Endothelial cell of umbilical vein (primary cell): ENCODE results near the gene RDH14. TPM values are rescaled to one million over a fixed set of nuclear protein-coding genes. Genes with fewer than 3 reads are reported as not detected.

ENCODE experiments used
- BruUV-seq: library from RNA; stranded (reverse); fragments of 400-500 nt; replicated peaks from 2 replicates; lab custom pipeline; 2021; lab: Mats Ljungman, UMichigan
- CTCF ChIA-PET: fragments of 300-600, 350-600 bp; sonication (Branson Sonifier 250); formaldehyde crosslinking; loops from one replicate; lab custom pipeline; 2021; ENCODE audit warnings: antibody characterized with exemption, inconsistent platforms; lab: Charles Lee
- POLR2A ChIA-PET: fragments of 300-600, 350-600 bp; sonication (Branson Sonifier 250); formaldehyde crosslinking; loops from one replicate; lab custom pipeline; 2021; ENCODE audit warnings: antibody characterized with exemption, inconsistent platforms; lab: Charles Lee
- DNase-seq: peaks from one replicate; pipeline ENCODE4 v3.0.0-alpha.2; 2011; ENCODE audit warnings: low read depth, low spot score
- FAIRE-seq: peaks from 2 replicates; lab custom pipeline; 2011; peaks lifted over from hg19 to GRCh38; lab: Jason Lieb, UNC
- H2AFZ ChIP-seq: 2 replicates; pipeline ENCODE4 v1.6.0; 2012; ENCODE audit warnings: low read depth, low read length, control low read depth, inconsistent platforms
- H3K27ac ChIP-seq: 2 replicates; pipeline ENCODE4 v1.5.1; 2011; ENCODE audit warnings: low read depth, mild to moderate bottlenecking, control low read depth, low read length, moderate library complexity; ENCODE audit not compliant: insufficient read depth
- H3K27me3 ChIP-seq, 2 experiments: 2 replicates each; pipeline versions ENCODE4 v1.6.0 to v1.6.1; 2011; ENCODE audit warnings: low read length in 2 of 2, mixed read lengths in 1 of 2; ENCODE audit not compliant: control insufficient read depth in 2 of 2, insufficient read depth in 2 of 2
- H3K36me3 ChIP-seq, 2 experiments: 2 replicates in 1 of 2; 3 replicates in 1 of 2; pipeline ENCODE4 v1.5.1; 2011; ENCODE audit warnings: low read length in 2 of 2, mild to moderate bottlenecking in 1 of 2, moderate library complexity in 1 of 2; ENCODE audit not compliant: control insufficient read depth in 2 of 2, insufficient read depth in 2 of 2; ENCODE audit errors: extremely low read depth in 1 of 2
- H3K4me1 ChIP-seq: 3 replicates; pipeline ENCODE4 v1.5.1; 2011; ENCODE audit warnings: mild to moderate bottlenecking, low read length; ENCODE audit not compliant: control insufficient read depth, insufficient read depth; ENCODE audit errors: extremely low read depth
- H3K4me2 ChIP-seq: 2 replicates; pipeline ENCODE4 v1.6.1; 2011; ENCODE audit warnings: low read length, control low read depth, mixed read lengths; ENCODE audit not compliant: insufficient read depth
- H3K4me3 ChIP-seq, 3 experiments: fragments of 200-600 bp in 1 of 3; sonication (generic), shearing (Covaris generic) in 1 of 3; replicated peaks in 1 of 3; 2 replicates each; pipeline ENCODE4 v1.5.1; 2011 to 2016; ENCODE audit warnings: control low read depth in 3 of 3, low read length in 3 of 3, mild to moderate bottlenecking in 2 of 3, inconsistent platforms in 1 of 3, low read depth in 1 of 3, moderate library complexity in 1 of 3; ENCODE audit not compliant: insufficient read depth in 1 of 3
- H3K79me2 ChIP-seq: 2 replicates; pipeline ENCODE4 v1.6.0; 2012; ENCODE audit warnings: low read length, inconsistent platforms; ENCODE audit not compliant: control insufficient read depth, insufficient read depth
- H3K9ac ChIP-seq: replicated peaks from 2 replicates; pipeline ENCODE3; 2011; ENCODE audit warnings: low read length, control low read depth; ENCODE audit not compliant: insufficient read depth; ENCODE audit errors: extremely low read depth
- H3K9me1 ChIP-seq: replicated peaks from 3 replicates; pipeline ENCODE4 v1.6.0; 2011; ENCODE audit warnings: mild to moderate bottlenecking, low read length; ENCODE audit not compliant: control insufficient read depth, insufficient read depth; ENCODE audit errors: extremely low read depth
- H3K9me3 ChIP-seq: replicated peaks from 2 replicates; pipeline ENCODE4 v1.5.1; 2012; ENCODE audit warnings: low read length, inconsistent platforms; ENCODE audit not compliant: control insufficient read depth, insufficient read depth
- H4K20me1 ChIP-seq: replicated peaks from 2 replicates; pipeline ENCODE3; 2011; ENCODE audit warnings: mild to moderate bottlenecking, low read length; ENCODE audit not compliant: control insufficient read depth, insufficient read depth; ENCODE audit errors: extremely low read depth
- EZH2 ChIP-seq: IDR thresholded peaks from 2 replicates; pipeline ENCODE4 v1.6.1; 2012; ENCODE audit warnings: borderline replicate concordance, low read depth, mild to moderate bottlenecking, moderate library complexity, low read length, inconsistent platforms; ENCODE audit not compliant: severe bottlenecking
- FOS ChIP-seq: IDR thresholded peaks from 2 replicates; pipeline ENCODE4 v1.6.1; 2011; ENCODE audit warnings: mild to moderate bottlenecking, low read length, moderate library complexity, borderline replicate concordance; ENCODE audit not compliant: insufficient read depth
- GATA2 ChIP-seq: IDR thresholded peaks from 2 replicates; pipeline ENCODE4 v1.7.0; 2011; ENCODE audit warnings: low read depth, mild to moderate bottlenecking, moderate library complexity, mixed read lengths, low read length; ENCODE audit not compliant: insufficient read length, insufficient read depth
- JUN ChIP-seq: IDR thresholded peaks from 2 replicates; pipeline ENCODE4 v1.6.1; 2011; ENCODE audit warnings: borderline replicate concordance, low read depth; ENCODE audit not compliant: insufficient read length, insufficient read depth
- MYC ChIP-seq: IDR thresholded peaks from one replicate; pipeline ENCODE4 v1.6.1; 2011; ENCODE audit warnings: mild to moderate bottlenecking, low read depth, low read length
- POLR2A ChIP-seq: IDR thresholded peaks from 2 replicates; pipeline ENCODE4 v1.6.1; 2012; ENCODE audit warnings: low read depth, mild to moderate bottlenecking, control low read depth, low read length
- POLR2AphosphoS5 ChIP-seq: IDR thresholded peaks from 2 replicates; pipeline ENCODE4 v1.6.1; 2012; ENCODE audit warnings: low read depth, mild to moderate bottlenecking, control low read depth, low read length, moderate library complexity; ENCODE audit not compliant: insufficient read depth
- dilution Hi-C: fragments of 300-500 bp; cut with MboI; formaldehyde crosslinking; loops from one replicate; pipeline ENCODE4 v1.15.0; 2019; ENCODE audit warnings: low sequenced_read_pairs; ENCODE audit not compliant: extremely low pct_ligation_motif_present
- intact Hi-C: fragments of 100-400 bp; cut with micrococcal nuclease; formaldehyde crosslinking; loops from one replicate; pipeline ENCODE4 v1.10.0; 2022
- polyA plus RNA-seq, 4 experiments: library from polyadenylated mRNA; depleted of rRNA in 3 of 4; stranded (reverse) in 3 of 4; unstranded in 1 of 4; fragments of >200 nt; gene quantifications; 2 replicates each; pipeline versions ENCODE4 v1.2.1 to v1.2.3, GENCODE V29; 2011 to 2012; ENCODE audit warnings: missing spikeins in 1 of 4
- total RNA-seq: library from RNA; stranded (reverse); gene quantifications from 2 replicates; pipeline ENCODE4 v1.2.3, GENCODE V29; 2021
- TF ChIP-seq, protein P1 (sequence below), 2 donors: IDR thresholded peaks; 1 replicate in 1 of 2; 2 replicates in 1 of 2; pipeline ENCODE4 v1.5.1; 2011; ENCODE audit warnings: low read length in 2 of 2, mild to moderate bottlenecking in 2 of 2, moderate library complexity in 2 of 2, control low read depth in 1 of 2, inconsistent platforms in 1 of 2, low read depth in 1 of 2; ENCODE audit not compliant: insufficient read depth in 1 of 2; ENCODE audit errors: extremely low read depth in 1 of 2
- TF ChIP-seq, protein P2 (sequence below): IDR thresholded peaks from 2 replicates; pipeline ENCODE4 v1.6.1; 2011; ENCODE audit not compliant: insufficient read depth, insufficient read length

The RDH14 gene
- total and polyA plus RNA-seq, 2 donors (not counting 3 experiments of a cell fraction or from before 2014, with no cell fraction given) = 8.8 to 12.4 TPM

DNA sequence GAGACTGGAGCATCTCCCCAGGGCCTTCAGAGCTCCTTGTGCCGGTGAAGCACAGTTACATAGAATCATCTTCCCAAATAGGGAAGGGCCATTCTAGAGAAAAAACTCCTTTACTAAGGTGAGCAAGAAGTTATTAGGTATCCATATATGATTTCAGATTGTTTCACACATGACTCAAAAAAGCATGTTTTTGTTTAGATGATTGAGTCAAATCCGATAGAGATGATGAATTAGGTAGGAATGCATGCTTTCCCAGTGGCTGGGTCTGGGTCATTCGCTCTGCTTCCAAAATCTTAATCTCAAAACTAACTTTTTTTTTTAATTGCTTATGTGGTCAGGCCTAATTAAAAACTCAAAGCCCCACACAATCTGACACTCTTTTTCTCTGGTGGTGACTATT lies 25.1 kb upstream of the RDH14 start:
- Histone ChIP-seq H3K27me3 (no peaks in the 10 kb centered on the region), H3K27ac (no peak overlapping the region), H3K4me3 (no peak overlapping the region), H3K9ac (no peak overlapping the region), H3K9me3 (no peaks in the 10 kb centered on the region), H3K9me1 (no peaks in the 10 kb centered on the region), H2AFZ (no peak overlapping the region), H3K36me3 (no peaks in the 10 kb centered on the region), H3K4me1 (no peaks in the 10 kb centered on the region), H4K20me1 (no peaks in the 10 kb centered on the region), H3K4me2 (no peak overlapping the region), H3K79me2 (no peaks in the 10 kb centered on the region)
- DNase-seq (peak; percentile 43), FAIRE-seq (peak; percentile 4)
- dilution Hi-C loops (no loop called here), intact Hi-C loops (no loop called here)
- TF ChIP-seq POLR2A (no peak), FOS (no peak), GATA2 (peak; percentile 41)
- ChIA-PET POLR2A (no interaction called here), CTCF (interaction anchor here (1.2 kb wide), 1 partner anchor 15 kb away, joined by 3 read pairs; no protein-coding TSS in a partner anchor)
- no TSS peak for BruUV-seq

GRCh38 chr2:18584608-18584954 lies 24.1 kb upstream of the RDH14 start:
- Histone ChIP-seq H3K4me1 (no peaks in the 10 kb centered on the region), H4K20me1 (no peaks in the 10 kb centered on the region), H3K4me2 (no peak overlapping the region), H3K27ac (no peak overlapping the region), H3K4me3 (no peak overlapping the region), H2AFZ (no peak overlapping the region), H3K9ac (no peak overlapping the region), H3K36me3 (no peaks in the 10 kb centered on the region), H3K79me2 (no peaks in the 10 kb centered on the region), H3K9me1 (no peaks in the 10 kb centered on the region), H3K27me3 (no peaks in the 10 kb centered on the region), H3K9me3 (no peaks in the 10 kb centered on the region)
- dilution Hi-C loops (no loop called here), intact Hi-C loops (no loop called here)
- ChIA-PET CTCF (interaction anchor here (0.8 kb wide), 1 partner anchor 20 kb away, joined by 3 read pairs; no protein-coding TSS in a partner anchor), POLR2A (no interaction called here)
- DNase-seq (no peak), FAIRE-seq (no peak)
- no TSS peak for BruUV-seq
- TF ChIP-seq GATA2 = no peak
- TF ChIP-seq FOS = no peak
- TF ChIP-seq JUN = no peak
- TF ChIP-seq POLR2AphosphoS5 = no peak
- TF ChIP-seq, protein P1, sequence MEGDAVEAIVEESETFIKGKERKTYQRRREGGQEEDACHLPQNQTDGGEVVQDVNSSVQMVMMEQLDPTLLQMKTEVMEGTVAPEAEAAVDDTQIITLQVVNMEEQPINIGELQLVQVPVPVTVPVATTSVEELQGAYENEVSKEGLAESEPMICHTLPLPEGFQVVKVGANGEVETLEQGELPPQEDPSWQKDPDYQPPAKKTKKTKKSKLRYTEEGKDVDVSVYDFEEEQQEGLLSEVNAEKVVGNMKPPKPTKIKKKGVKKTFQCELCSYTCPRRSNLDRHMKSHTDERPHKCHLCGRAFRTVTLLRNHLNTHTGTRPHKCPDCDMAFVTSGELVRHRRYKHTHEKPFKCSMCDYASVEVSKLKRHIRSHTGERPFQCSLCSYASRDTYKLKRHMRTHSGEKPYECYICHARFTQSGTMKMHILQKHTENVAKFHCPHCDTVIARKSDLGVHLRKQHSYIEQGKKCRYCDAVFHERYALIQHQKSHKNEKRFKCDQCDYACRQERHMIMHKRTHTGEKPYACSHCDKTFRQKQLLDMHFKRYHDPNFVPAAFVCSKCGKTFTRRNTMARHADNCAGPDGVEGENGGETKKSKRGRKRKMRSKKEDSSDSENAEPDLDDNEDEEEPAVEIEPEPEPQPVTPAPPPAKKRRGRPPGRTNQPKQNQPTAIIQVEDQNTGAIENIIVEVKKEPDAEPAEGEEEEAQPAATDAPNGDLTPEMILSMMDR (IDR thresholded peaks at IDR 0.05; ENCODE audit: extremely low read depth in 1 of 2, insufficient read depth in 1 of 2, low read depth in 1 of 2, low read length in 2 of 2) = no peak
- no peak for TF ChIP-seq MYC
- TF ChIP-seq, protein P2, sequence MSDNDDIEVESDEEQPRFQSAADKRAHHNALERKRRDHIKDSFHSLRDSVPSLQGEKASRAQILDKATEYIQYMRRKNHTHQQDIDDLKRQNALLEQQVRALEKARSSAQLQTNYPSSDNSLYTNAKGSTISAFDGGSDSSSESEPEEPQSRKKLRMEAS = no peak
- TF ChIP-seq EZH2 = no peak
- TF ChIP-seq POLR2A = no peak
